NCI-H187 treated with DMSO at 0.1 percent for 48 hours (cell line): ENCODE measurements around the gene ABLIM2.
A peak's percentile ranks its signal among the peaks of the same experiment; 100 is the strongest.

ENCODE experiments used
- DNase-seq: peaks from one replicate; lab custom pipeline; 2025; lab: John Stamatoyannopoulos, UW

Gene ABLIM2

DNA sequence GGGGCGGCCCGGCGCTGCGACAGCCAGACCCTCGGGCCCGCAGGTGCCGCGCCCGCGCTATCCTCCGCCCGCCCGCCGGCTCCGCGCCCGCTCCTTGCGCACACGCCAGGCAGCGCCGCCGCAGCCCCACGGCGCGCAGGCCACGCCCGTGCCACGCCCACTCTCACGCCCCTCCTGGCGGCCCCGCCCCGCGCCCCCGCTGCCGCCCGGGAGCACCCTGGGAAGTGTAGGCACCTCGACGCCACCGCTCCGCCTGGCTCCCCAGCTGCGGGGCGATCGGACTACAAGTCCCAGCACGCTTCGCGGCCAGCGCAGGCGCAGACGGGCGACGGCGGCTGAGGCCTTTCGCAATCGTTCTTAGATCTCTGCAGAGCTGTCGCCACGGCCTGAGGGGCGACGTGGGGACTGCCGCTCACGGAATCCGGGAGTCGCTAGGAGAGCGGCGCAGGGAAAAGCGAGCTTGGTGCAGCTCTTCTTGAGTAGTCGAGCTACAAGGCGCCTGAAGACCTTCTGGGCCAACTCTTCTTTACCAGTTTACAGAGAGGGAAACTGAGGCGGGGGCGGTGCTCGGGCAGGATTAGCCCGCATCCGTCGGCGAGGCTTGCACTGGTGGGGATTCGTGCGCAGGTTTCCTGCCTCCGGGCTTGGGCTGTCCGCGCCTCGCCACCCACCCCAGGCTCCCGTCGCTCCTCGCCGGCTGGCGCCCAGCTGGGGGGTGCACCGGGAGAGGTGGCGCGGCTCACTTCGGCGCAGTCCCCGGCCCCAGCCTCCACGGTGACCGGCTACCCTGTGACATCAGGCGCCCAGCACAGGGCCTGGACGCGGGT is at the start of gene ABLIM2:
Gene ABLIM2, minus strand, starts transcription at position 104 of the 827 bp plus-strand sequence. CDS start 124 bp downstream, outside the sequence.
- DNase-seq = peak; percentile 86

DNA sequence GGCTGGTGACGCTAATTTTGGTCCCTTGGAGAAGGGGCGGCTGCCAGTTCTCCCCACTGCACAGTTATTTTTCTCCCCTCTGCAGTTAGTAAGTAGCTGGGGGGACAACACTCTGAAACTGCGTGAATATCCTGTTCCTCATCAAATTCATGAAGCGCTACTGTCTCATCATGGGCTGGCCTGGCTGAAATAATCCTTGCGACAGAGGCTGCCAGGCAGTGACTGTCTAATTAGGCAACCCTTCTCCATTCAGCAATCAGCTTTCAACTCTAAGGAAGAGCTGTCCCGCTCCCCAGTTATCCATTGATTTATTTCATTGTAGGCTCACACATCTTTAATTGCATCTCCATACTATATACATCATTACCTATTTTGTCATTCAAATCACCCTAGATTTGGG is 48.7 kb upstream of the ABLIM2 start:
- no peak for DNase-seq

DNA sequence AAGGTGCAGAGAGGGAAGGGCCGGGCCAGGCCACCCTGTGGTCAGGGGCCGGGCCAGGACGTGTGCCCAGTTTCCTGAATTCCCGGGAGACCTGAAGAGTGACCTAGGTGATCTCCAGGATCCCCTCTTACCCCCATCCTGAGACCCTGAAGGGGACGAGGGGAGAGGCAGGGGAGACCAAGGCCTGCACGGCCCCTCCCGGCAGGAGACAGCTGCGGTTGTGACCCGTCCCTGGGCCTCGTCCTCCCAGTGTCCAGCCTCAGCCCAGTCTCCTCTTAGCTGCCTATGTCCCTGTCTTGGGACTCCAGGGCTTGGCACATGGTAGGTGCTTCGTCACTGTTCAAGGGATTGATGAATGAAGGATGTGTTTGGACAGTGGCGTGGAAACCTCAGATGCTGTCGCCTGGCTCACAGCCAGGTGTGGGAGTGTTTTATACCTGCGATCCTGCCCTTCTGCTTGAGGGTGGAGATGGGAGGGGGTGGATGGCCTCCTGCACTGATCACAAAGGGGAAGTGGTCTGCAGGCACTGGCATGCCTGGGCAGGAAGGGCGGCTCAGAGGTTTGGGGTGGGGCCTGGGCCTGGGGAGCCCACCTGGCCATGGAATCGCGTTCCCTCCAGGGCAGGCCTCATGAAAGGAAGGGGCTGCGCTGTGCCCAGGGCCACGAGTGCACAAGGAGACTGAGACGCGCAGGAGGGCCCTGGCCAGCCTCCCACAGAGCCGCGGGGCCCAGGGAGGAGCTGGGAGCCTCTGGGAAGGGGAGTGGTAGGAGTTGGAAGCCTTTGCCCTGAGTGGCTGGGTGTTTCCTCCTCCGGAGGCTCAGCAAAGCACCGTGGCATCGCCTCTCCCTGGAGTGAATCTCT is 47.4 kb upstream of the ABLIM2 start:
- DNase-seq = peak; percentile 30

DNA sequence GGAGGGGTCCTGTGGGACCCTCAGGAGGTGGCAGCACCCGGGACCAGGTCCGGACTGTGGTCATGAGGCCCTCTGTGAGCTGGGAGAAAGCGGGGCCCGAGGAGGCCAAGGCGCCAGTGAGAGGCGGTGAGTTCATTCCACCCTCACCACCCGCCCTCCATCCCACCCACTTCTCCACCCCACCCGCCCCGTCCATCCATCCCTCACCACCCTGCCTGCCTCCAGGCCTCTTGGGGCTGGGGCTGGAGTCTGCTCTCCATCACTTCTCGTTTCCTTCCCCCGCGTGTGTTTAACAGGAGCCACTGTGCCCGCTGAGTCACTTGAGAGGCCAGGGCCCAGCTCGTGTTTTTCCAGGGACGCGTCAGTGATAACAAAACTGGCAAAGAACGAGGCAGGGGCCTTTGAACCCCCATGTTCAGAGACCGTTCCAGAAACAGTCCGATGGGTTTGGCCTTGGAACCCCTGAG is 46.7 kb upstream of the ABLIM2 start:
- DNase-seq = no peak

DNA sequence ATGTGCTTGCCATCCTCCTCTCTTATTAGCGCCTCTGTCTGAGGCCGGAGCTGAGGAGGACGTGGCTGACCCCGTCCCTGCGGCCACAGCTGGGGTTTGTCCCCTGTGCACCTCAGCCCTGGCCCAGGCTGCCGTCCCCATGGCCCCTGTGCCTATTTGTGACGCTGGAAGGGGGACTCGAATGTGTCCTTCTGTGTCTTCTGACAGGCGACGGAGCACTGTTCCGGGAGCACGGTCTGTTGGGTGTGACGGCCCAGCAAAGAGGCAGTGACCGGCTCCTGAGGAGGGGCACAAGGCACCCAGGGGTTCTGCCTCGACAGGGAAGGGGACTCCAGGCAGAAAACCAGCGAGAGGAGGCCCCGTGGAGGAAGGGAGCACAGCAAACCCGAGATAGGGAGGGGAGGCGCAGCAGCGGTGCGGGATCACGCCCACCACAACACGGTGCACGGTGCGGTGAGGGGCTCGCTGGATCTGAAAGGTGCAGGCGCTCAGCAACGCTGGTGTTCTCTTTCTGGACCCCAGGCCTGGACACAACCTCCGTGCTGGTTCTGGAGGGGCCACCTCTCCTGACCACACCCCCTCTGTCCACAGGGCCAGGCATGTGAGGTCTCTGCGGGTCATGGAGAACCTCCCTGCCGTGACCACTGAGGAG is 46.1 kb upstream of the ABLIM2 start:
- no peak for DNase-seq

DNA sequence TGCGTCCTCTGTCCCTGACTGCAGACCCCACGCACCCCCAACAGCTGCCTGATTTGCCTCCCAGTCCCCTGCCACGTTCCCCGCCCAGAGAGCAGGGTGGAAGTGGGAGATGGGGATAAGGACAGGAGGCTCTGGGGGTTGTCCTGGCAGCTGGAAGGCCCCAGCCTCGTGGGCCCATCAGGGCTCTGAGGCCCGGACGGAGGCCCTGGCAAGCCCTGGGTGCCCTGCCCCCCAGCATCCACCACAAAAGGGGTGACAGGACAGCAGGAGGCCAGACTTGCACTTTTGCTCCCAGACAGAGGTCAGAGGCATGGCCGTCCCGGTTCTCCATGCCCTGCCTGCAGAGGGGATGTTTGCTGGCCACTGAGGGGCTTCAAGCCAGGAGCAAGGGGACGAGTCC is 45.2 kb upstream of the ABLIM2 start:
- DNase-seq = no peak

DNA sequence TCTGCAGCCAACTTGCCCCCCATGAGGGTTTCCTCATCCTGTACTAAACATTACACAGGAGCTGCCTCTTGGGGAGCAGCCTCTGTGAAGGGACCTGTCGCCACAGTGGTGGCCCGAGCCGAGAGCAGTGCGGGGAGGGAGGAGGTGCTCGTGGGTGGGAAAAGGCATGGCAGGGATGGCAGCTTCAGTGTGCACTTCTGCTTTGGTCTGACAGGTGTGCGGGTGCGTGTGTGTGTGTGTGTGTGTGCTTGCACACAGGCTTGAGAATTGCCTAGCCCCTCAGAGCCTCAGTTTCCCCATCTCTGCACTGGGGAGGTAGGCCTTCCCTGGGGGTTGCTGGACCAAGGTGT is 44.4 kb upstream of the ABLIM2 start:
- DNase-seq = no peak

DNA sequence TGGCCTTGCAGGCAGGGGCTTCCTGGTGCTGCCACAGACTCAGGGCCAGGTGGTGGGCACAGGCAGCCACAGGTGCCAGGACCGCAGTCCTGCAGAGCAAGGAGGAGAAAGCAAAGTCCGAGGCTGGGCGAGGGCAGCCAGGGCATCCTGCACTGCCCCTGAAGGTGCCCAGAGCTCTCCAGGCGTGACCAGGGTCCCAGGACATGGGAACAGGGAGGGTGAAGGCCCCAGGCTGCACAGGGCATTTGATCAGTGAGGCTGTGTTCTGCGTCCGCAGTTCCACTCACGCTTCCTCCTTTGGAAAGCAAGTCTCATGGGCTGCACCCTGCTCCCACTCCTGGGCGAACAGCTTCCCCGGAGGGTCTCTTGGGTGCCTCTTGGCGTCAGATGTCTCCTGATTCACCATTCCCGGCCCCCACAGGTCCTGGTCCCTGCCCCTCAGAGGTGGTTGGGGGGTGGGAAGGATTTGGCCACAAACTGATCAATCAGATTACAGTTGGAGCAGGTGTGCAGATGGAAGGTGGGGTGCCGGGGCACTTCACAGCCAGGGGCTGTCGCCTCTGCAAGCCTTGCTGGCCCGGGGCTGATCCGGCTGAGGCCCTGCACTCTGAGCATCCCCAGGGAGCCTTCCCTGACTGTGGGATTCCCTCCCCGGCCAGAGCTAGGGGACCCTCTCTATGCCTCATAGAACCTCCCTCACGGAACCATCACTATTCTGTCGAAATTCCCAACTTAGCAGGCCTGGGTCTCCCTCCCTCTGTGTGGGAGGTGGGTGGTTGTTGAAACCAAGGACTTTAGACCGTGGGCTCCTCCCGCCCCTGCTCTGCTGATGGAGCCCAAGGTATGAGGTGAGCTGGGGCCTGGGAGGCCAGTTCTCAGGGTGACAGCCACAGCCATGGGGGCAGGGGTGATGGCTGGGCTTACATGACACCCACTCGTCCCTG is 43.8 kb upstream of the ABLIM2 start:
- DNase-seq = no peak

DNA sequence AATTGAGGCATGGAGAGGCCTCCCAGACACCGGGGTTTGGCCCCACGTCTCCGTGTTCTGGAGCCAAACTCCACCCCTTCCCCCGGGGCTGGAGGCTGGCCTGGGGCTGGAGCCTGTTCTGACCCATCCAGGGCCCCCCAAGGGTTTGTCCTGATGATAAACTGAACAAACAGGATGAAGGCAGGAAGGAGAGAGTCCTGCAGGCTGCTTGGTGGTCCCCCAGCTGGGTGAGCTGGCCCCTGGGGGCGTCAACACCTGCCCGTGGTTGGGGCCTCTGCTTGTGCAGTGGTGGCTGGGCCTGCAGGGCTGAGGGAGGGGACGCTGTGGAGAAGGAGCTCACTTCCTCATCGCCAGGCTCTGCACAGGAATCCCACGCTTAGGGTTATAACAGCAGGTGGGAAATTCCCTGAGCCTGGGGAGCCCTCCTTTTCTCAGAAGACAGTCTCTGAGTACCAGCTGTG is 42.7 kb upstream of the ABLIM2 start:
- no peak for DNase-seq

DNA sequence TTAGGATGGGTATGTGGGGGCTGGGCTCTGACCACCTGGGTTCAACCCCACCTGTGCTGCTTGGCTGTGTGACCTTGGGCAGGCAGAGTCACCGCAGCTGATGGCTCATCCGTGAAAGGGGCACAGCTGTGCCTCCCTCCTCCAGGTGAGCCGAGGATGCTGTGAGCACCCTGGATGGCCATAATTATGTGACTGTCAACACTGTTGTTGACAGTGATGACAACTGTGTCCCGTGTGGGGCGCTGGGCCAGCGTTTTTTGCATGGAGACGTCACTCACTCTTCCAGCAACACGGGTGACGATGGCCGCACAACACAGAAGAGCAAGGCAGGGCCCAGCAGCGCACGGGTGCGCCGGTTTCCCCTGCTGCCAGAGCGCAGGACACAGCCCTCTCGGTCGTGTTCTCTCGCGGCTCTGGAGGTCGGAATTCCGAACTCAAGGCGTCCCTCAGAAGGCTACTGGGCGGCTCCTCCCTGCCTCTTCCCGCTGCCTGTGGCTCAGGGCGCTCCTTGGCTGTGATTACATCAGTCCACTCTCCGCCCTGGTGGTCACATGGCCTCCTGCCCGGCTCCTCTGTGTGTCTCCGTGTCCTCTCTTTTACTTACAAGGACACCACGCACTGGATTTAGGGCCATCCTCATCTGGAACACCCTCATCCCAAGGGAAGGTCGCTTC is 41.8 kb upstream of the ABLIM2 start:
- no peak for DNase-seq

DNA sequence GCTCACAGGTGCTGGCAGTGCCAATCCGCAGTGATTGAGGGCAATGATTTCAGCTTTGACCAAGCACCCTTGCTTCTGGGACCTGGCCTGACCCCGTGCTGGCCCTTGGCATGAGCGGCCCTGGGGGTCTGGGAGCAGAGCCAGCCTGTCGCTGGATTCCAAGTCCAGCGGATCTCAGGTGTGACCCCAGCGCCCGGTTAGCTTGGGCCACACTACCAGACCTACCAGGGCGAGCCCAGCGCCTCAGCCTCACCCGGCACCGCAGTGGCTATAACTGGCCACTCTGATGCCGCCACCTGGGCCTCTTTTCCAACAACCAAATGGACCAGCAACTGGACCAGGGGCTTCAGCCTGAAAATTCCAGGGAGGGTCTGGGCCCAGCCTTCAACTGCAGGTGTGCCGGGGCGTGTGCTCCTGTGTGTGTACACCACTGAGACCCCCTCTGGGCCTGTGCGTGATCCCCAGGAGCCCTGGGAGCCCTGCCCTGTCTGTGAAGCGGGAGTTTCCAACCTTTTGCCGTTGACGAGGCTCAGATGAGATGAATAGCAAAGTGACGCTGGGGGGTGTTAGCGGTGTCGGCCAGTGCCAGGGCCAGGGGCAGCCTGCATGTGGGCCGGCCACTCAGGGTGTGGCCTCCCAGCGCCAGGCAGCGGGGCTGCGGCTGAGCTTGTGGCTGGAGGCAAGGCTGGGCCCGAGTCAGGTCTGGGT is 41.1 kb upstream of the ABLIM2 start:
- no peak for DNase-seq

DNA sequence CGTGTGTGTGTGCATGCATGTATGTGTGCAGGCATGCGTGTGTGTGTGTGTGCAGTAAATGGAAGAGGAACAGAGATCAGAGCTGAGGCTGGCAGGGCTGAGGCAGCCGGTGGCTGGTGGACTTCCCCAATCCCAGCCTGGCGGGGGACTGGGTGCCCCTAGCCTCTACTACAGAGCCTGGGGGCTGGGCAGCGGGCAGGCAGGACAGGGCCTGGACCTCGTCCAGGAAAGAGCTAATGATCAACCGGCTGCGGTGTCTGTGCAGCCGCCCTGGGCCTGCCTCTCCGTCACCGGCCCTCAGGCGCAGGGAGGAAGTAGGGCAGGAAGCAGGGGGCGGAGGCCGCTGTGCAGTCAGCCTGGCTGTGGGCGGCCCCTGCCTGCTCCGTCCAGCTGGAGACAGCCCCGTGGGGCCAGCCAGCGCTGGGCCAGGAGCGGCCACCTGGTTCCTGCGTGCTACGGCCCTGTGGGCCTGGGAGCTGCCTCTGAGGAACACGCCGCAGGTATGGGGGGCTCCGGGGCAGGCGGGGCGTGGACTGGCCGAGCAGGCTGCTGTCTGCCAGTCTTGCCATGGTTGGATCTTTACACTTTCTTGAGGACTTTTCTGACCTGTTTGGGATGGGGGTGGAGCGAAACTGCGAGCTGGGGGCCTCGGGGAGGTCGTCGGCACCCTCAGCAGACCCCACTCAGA is 40.4 kb upstream of the ABLIM2 start, which contains the start of gene SH3TC1:
Gene SH3TC1, plus strand, starts transcription at position 385 of the 688 bp plus-strand sequence. CDS start 5,905 bp downstream, outside the sequence.
- DNase-seq = no peak

DNA sequence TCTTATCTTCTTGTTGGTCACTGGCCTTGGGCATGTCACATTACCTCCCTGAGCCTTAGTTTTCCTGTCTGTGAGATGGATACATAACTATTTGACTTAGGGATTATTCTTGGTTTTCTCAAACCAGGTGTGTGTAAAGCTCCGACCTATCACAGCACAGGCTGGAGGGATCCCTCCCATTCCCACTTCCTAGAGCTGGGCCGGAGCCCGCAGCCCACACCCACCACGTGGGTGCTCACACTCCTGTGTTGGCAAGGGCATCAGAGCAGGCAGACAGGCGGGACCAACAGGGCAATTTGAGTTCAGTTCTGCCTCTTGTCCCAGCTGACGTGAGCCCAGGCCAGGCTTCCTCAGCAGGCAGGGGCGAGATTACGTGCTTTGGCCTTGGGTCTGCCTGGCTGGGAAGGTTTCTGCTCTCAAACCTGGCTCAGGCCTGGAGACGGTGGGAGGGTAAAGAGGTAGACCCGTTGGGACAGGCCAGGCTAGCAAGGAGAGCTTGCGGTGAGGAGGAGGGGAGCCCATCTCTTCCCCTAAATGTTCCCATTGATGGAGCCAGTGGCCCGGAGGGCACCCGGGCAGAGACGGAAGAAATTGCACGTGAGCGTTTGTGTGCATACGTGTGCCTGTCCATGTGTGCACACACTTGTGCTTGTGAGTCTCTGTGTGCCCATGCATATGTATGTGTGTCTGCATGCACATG is 39.7 kb upstream of the ABLIM2 start:
- DNase-seq = no peak

DNA sequence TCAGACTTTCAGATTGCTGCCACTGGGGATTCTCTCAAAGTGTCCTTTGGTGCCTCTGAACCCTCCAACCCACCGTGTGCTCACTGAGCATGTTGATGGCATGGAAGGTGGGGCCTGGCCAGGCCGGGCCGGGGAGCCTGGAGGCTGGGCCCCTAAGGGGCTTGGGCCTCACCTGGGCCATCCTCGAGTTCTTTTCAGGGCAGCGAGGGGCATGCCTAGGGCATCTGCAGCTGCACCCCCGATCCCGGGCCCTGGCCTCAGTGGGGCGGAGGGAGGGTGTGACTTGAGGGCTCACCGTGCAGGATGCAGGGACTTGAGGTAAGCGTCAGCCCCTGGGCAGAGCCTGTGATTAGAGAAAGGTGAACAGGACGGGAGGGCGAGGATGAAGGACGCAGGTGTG is 38.9 kb upstream of the ABLIM2 start:
- no peak for DNase-seq

DNA sequence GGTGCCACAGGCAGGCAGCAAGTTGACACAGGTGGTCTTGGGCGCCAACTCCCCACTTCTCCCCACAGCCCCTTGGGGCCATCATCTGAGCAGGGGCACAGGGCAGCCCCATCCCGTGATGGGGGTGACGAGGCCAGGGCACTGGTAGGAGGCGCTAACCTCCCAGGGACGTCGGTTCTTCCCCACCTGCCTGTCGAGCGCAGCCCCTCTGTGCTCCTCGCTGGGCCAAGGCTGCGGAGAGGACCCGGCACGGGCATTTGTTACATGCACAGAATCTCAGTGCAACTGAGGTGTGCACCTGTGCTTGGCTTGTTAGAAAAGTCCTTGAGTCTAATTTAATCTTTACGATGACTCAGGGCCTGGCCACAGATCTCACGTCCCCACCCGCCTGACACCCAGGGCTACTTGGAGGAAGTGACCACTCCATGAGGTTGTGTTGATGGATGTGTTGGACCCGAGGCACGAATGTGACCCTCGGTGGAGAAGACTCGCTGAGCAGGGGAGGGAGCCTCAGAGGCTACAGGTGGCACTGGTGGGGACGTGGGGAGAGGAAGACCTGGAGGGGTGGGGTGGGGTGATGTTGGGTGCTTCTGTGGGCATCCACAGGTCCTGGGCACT is 37.3 kb upstream of the ABLIM2 start:
- DNase-seq = no peak

DNA sequence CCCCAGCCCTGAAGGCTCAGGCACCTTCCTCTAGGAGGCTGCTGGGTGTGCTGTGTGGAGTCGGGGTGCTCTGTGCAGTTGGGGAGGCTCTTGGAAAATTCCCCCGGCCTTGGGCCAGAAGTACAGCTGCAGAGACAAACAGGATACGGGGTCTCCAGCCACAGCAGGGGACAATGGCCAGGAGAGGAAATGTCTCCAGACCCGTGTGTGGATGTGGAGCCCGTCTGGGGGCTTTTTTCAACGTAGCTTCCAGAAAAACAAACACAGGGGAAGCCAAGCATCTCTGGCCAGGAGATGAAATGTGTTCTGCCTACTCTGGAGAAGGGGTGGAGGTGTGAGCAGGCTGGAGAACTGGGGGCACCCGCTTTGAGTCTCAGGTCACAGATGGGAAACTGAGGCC is 36.8 kb upstream of the ABLIM2 start:
- DNase-seq = no peak

DNA sequence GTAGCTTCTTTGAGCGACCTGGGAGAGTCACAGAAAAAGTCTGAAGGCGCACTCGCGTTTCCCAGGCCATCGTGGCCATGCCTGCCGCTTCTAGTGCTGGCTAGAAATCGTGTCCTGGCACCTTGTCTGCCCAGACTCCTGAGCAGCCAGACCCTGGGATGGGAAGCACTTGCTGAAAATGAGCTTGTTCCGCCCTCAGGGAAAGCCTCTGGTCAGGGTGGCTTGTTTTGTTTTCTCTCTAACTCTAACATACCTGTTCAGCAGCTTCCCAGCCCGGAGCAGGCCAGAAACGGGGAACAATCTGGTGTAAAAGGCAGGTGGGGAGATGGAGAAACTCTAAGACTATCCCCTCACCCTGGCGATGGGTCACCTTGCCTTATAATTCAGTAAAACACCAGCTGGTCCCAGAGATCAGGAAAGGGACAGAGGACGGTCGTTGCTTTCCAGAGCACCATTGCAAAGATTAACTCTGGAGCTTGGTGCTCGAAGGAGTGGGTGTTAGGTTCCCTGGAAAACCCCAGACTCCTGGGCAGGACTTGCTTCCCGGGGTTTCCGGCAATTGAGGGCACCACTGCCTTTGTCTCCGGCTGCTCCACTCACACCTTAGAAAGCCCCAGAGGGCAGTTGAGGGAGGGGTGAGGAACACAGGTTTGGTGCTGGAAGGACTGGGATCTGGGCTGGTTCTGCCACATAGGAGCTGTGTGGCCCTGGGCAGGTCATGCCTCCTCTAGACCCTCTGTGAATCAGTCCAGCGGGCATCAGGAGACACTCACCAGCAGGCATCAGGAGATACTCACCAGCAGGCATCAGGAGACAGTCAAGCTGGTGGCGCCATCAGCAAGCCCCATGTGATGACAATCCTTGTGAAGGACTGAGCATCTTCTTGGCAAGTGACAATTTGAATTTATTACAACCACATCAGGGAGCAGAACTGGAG is 36.0 kb upstream of the ABLIM2 start:
- no peak for DNase-seq
